ENCODE results near the gene UNC5A.

DNA sequence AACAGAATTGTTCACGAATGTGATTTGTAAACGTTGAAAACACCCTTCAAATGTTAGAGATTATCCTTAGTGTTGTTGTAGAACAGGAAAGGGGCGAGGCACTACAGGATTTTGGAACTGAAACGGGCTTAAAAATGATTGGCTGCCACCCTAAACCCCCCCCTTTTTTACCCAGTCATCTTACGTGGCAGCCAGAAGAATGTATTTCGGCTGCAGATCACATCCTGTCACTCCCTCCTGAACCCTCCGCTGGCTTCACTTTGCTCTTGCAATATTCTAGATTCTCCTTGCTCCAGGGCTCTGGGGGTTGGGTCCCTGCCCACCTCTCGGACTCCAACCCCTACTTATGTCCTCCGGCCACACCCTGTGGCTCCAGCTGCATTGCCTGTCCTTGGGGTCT, 13.9 kb upstream of the UNC5A start:
- TF ChIP-seq, protein P1, sequence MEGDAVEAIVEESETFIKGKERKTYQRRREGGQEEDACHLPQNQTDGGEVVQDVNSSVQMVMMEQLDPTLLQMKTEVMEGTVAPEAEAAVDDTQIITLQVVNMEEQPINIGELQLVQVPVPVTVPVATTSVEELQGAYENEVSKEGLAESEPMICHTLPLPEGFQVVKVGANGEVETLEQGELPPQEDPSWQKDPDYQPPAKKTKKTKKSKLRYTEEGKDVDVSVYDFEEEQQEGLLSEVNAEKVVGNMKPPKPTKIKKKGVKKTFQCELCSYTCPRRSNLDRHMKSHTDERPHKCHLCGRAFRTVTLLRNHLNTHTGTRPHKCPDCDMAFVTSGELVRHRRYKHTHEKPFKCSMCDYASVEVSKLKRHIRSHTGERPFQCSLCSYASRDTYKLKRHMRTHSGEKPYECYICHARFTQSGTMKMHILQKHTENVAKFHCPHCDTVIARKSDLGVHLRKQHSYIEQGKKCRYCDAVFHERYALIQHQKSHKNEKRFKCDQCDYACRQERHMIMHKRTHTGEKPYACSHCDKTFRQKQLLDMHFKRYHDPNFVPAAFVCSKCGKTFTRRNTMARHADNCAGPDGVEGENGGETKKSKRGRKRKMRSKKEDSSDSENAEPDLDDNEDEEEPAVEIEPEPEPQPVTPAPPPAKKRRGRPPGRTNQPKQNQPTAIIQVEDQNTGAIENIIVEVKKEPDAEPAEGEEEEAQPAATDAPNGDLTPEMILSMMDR (IDR thresholded peaks at IDR 0.05) = no peak
- TF ChIP-seq POLR2A (IDR thresholded peaks at IDR 0.05) (no peak), EP300 (IDR thresholded peaks at IDR 0.05) (no peak), POLR2AphosphoS5 (IDR thresholded peaks at IDR 0.05) (no peak)
